PFSK-1 (cell line): ENCODE data around the gene GJD2.

Experiments
- FOXP2 ChIP-seq: optimal IDR thresholded peaks from 2 replicates; pipeline ENCODE3; 2011; ENCODE audit warnings: borderline replicate concordance, control low read depth, inconsistent platforms; ENCODE audit not compliant: insufficient read depth; ENCODE audit errors: extremely low read length, extremely low read depth
- POLR2AphosphoS5 ChIP-seq: IDR thresholded peaks from 2 replicates; pipeline ENCODE4 v1.6.1; 2012; ENCODE audit warnings: low read depth, mild to moderate bottlenecking, control low read depth, low read length, moderate library complexity
- REST ChIP-seq, 2 experiments: IDR thresholded peaks; 2 replicates each; pipeline versions ENCODE4 v1.6.1 to v1.8.0; 2011 to 2012; ENCODE audit warnings: low read depth in 2 of 2, low read length in 2 of 2, control low read depth in 1 of 2, inconsistent platforms in 1 of 2, mild to moderate bottlenecking in 1 of 2, moderate library complexity in 1 of 2; ENCODE audit not compliant: insufficient read depth in 1 of 2
- SIN3A ChIP-seq: IDR thresholded peaks from 2 replicates; pipeline ENCODE4 v1.6.1; 2012; ENCODE audit warnings: mild to moderate bottlenecking, low read length, moderate library complexity, borderline replicate concordance; ENCODE audit not compliant: insufficient read depth
- TAF1 ChIP-seq: IDR thresholded peaks from 2 replicates; pipeline ENCODE4 v1.6.1; 2012; ENCODE audit warnings: low read length, control low read depth, borderline replicate concordance; ENCODE audit not compliant: insufficient read depth

The GJD2 gene

GRCh38 chr15:34716111-34716510, 38.7 kb downstream of the GJD2 start:
- TF ChIP-seq POLR2AphosphoS5, result no peak
- no peak for TF ChIP-seq FOXP2
- no peak for TF ChIP-seq SIN3A
- no peak for TF ChIP-seq TAF1
- TF ChIP-seq REST (IDR thresholded peaks at IDR 0.05; ENCODE audit: insufficient read depth in 1 of 2, low read depth in 2 of 2, low read length in 2 of 2), result no peak

DNA sequence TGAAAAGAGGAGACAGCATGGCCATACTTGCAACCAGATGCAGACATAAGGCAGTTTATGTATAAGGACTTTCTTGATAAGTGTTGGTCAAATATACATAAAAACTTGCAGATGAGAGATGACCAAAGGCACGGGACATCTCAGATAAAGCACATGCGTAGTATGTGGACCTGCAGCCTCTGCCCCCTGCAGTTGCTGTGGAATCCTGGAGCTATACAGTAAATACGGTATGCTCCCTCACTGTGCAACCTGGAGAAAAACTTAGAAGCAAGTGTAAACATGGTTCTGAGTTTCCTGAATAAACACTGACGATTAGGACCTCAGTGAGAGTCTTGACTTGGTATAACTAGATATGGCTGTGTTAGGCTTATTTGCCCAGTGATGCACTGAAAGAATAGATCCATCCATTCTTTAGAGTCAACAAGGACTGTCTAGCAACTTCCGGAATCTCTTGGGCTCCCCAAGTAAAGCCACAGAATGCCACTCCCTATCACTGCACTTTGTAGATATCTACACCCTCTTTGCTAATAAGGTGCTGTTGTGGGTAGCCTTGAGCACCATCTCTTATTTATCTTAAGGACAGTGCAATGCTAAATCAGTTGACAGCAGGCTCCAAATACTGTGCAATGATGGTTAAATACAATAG, 40.2 kb downstream of the GJD2 start:
- TF ChIP-seq TAF1, result no peak
- TF ChIP-seq SIN3A, result no peak
- no peak for TF ChIP-seq REST (IDR thresholded peaks at IDR 0.05; ENCODE audit: insufficient read depth in 1 of 2, low read depth in 2 of 2, low read length in 2 of 2)
- no peak for TF ChIP-seq POLR2AphosphoS5
- no peak for TF ChIP-seq FOXP2

- TF ChIP-seq TAF1 (no peak), REST (IDR thresholded peaks at IDR 0.05; ENCODE audit: insufficient read depth in 1 of 2, low read depth in 2 of 2, low read length in 2 of 2) (no peak), SIN3A (no peak), POLR2AphosphoS5 (no peak), FOXP2 (no peak)
These were observed 41.2 kb downstream of the GJD2 start for GRCh38 chr15:34713635-34714034.

- TF ChIP-seq POLR2AphosphoS5 (no peak), TAF1 (no peak), REST (IDR thresholded peaks at IDR 0.05; ENCODE audit: insufficient read depth in 1 of 2, low read depth in 2 of 2, low read length in 2 of 2) (no peak), SIN3A (no peak), FOXP2 (no peak)
These were observed 44.9 kb downstream of the GJD2 start for GRCh38 chr15:34709866-34710265.

- TF ChIP-seq POLR2AphosphoS5, result no peak
- no peak for TF ChIP-seq REST (IDR thresholded peaks at IDR 0.05; ENCODE audit: insufficient read depth in 1 of 2, low read depth in 2 of 2, low read length in 2 of 2)
- TF ChIP-seq FOXP2, result no peak
- no peak for TF ChIP-seq SIN3A
- TF ChIP-seq TAF1, result no peak
These were observed 46.4 kb downstream of the GJD2 start for GRCh38 chr15:34708422-34708821.
